Osteocyte (in vitro differentiated cells): ENCODE results near the gene CRYBG1. TPM values are rescaled to one million over a fixed set of nuclear protein-coding genes. Genes with fewer than 3 reads are reported as not detected.

Experiments
- DNase-seq: peaks from one replicate; pipeline ENCODE4 v3.0.0; 2021; ENCODE audit warnings: mixed read lengths; ENCODE audit not compliant: unreplicated experiment; ENCODE audit errors: extremely low spot score
- H3K27ac Mint-ChIP-seq: one replicate; pipeline ENCODE4 v1.8.0; 2021; ENCODE audit warnings: mild to moderate bottlenecking, mixed read lengths; ENCODE audit not compliant: unreplicated experiment
- H3K27me3 Mint-ChIP-seq: one replicate; pipeline ENCODE4 v1.8.0; 2021; ENCODE audit warnings: mixed read lengths; ENCODE audit not compliant: unreplicated experiment
- H3K36me3 Mint-ChIP-seq: one replicate; pipeline ENCODE4 v1.8.0; 2021; ENCODE audit warnings: mixed read lengths; ENCODE audit not compliant: unreplicated experiment
- H3K4me1 Mint-ChIP-seq: one replicate; pipeline ENCODE4 v1.8.0; 2021; ENCODE audit warnings: mixed read lengths; ENCODE audit not compliant: unreplicated experiment
- H3K4me3 Mint-ChIP-seq: one replicate; pipeline ENCODE4 v1.8.0; 2021; ENCODE audit warnings: mild to moderate bottlenecking, moderate library complexity, mixed read lengths; ENCODE audit not compliant: unreplicated experiment
- H3K9me3 Mint-ChIP-seq: one replicate; pipeline ENCODE4 v1.8.0; 2021; ENCODE audit warnings: mixed read lengths; ENCODE audit not compliant: unreplicated experiment
- CTCF ChIP-seq: fragments of 200-600 bp; sonication (generic); IDR thresholded peaks from 2 replicates; pipeline ENCODE4 v1.5.0; 2021; ENCODE audit warnings: antibody characterized with exemption, mild to moderate bottlenecking, moderate library complexity
- total RNA-seq: library from RNA; stranded (reverse); gene quantifications from 2 replicates; pipeline ENCODE4 v1.2.1, GENCODE V29; 2021

CRYBG1 gene
- total RNA-seq, 1 donor from 2014 or later = 2.4 TPM

- DNase-seq = no peak
- Mint-ChIP-seq H3K4me1 (peaks cover 30% of the 10 kb centered on the region), H3K27ac (no peak overlapping the region)
Measured at GRCh38 chr6:106508277-106508676, 147.8 kb downstream of the CRYBG1 start.

GRCh38 chr6:106508834-106509233 lies 148.3 kb downstream of the CRYBG1 start:
- no peak for DNase-seq
- H3K27me3 Mint-ChIP-seq = peaks cover 45% of the 10 kb centered on the region
- H3K4me1 Mint-ChIP-seq = peaks cover 30% of the 10 kb centered on the region
- H3K4me3 Mint-ChIP-seq = no peak overlapping the region
- H3K9me3 Mint-ChIP-seq = no peaks in the 10 kb centered on the region
- TF ChIP-seq CTCF = no peak
- no peak overlapping the region for H3K27ac Mint-ChIP-seq
- no peaks in the 10 kb centered on the region for H3K36me3 Mint-ChIP-seq

More at GRCh38 chr6:106508277-106508676, 147.8 kb downstream of the CRYBG1 start:
- TF ChIP-seq CTCF = no peak
- no peaks in the 10 kb centered on the region for H3K9me3 Mint-ChIP-seq
- H3K4me3 Mint-ChIP-seq = no peak overlapping the region
- H3K27me3 Mint-ChIP-seq = peaks cover 45% of the 10 kb centered on the region
- no peaks in the 10 kb centered on the region for H3K36me3 Mint-ChIP-seq

GRCh38 chr6:106509420-106510089 lies 149.0 kb downstream of the CRYBG1 start:
- H3K27me3 Mint-ChIP-seq = peaks cover 44% of the 10 kb centered on the region
- H3K9me3 Mint-ChIP-seq = no peaks in the 10 kb centered on the region
- H3K4me1 Mint-ChIP-seq = peaks cover 30% of the 10 kb centered on the region
- no peak for DNase-seq
- TF ChIP-seq CTCF = no peak
- no peaks in the 10 kb centered on the region for H3K36me3 Mint-ChIP-seq
- no peak overlapping the region for H3K27ac Mint-ChIP-seq
- peak overlapping the region; percentile 83 for H3K4me3 Mint-ChIP-seq

GRCh38 chr6:106510090-106510970 lies 149.8 kb downstream of the CRYBG1 start:
- H3K27ac Mint-ChIP-seq = no peak overlapping the region
- H3K4me1 Mint-ChIP-seq = peaks cover 30% of the 10 kb centered on the region
- H3K4me3 Mint-ChIP-seq = peak overlapping the region; percentile 83
- DNase-seq = no peak
- no peaks in the 10 kb centered on the region for H3K9me3 Mint-ChIP-seq
- H3K27me3 Mint-ChIP-seq = peaks cover 39% of the 10 kb centered on the region
- no peak for TF ChIP-seq CTCF
- H3K36me3 Mint-ChIP-seq = no peaks in the 10 kb centered on the region
